Left lung (tissue), 14 donors: ENCODE results near the gene ZNF860. TPM values are rescaled to one million over a fixed set of nuclear protein-coding genes. Genes with fewer than 3 reads are reported as not detected.

Experiments
- ATAC-seq: fragments of 200-7000 bp; cut with Tn5 transposase; one replicate; pipeline ENCODE4 v1.9.1; 2020; ENCODE audit warnings: moderate library complexity
- DNase-seq, 4 donors: peaks; one replicate each; pipeline ENCODE4 v3.0.0-alpha.2; 2013 to 2020
- H3K27ac ChIP-seq, 2 donors: fragments of 200-600 bp; sonication (generic) in 1 of 2; one replicate each; pipeline versions ENCODE4 v1.5.0 to v1.8.0; 2020 to 2021
- H3K27me3 ChIP-seq, 2 donors: fragments of 200-600 bp; sonication (generic) in 1 of 2; one replicate each; pipeline versions ENCODE4 v1.5.0 to v1.8.0; 2020 to 2021
- H3K36me3 ChIP-seq, 2 donors: fragments of 200-600 bp; sonication (generic) in 1 of 2; one replicate each; pipeline versions ENCODE4 v1.5.0 to v1.8.0; 2020 to 2021
- H3K4me1 ChIP-seq, 2 donors: fragments of 200-600 bp; one replicate each; pipeline ENCODE4 v1.8.0; 2021
- H3K4me3 ChIP-seq, 2 donors: fragments of 200-600 bp; sonication (generic) in 1 of 2; one replicate each; pipeline versions ENCODE4 v1.5.0 to v1.8.0; 2020 to 2021; ENCODE audit warnings: mild to moderate bottlenecking in 1 of 2
- H3K9me3 ChIP-seq, 2 donors: fragments of 200-600 bp; sonication (generic) in 1 of 2; one replicate each; pipeline versions ENCODE4 v1.5.0 to v1.8.0; 2020 to 2021
- CTCF ChIP-seq, 2 donors: fragments of 200-600 bp; sonication (generic) in 1 of 2; IDR thresholded peaks; one replicate each; pipeline versions ENCODE4 v1.5.0 to v1.8.0; 2021; ENCODE audit warnings: antibody characterized with exemption in 2 of 2
- intact Hi-C, 2 donors: fragments of 100-400 bp; cut with DNase I; formaldehyde crosslinking; loops; one replicate each; pipeline versions ENCODE4 v1.11.2 to v1.14.2; 2022
- long read RNA-seq, 12 donors: library from polyadenylated mRNA in 2 of 12; unstranded in 2 of 12; transcript quantifications; one replicate each; pipeline ENCODE4 v2.0.0 and lab custom pipeline, GENCODE V29; 2019 to 2026
- polyA plus RNA-seq, 6 donors: library from polyadenylated mRNA; unstranded; fragments of 120-200 nt; gene quantifications; one replicate each; pipeline ENCODE4 v1.2.1, GENCODE V29; 2013; ENCODE audit not compliant: insufficient read length in 6 of 6
- total RNA-seq, 2 donors: library from RNA; stranded (reverse); fragmentation: NEBNext Ultra II Directional; extraction: Animal tissue kit (Norgen Biotek cat#: 25700); gene quantifications; one replicate each; pipeline ENCODE4 v1.2.1, GENCODE V29; 2021
- donor health status: DM: no; HTN: yes; CAD: no.
- donor health status: DM: no; HTN: no; CAD: no.

ZNF860 gene
- 1 to 10 TPM; 1.9 to 2.3 TPM for total RNA-seq
- polyA plus RNA-seq, result 10 to 100 TPM in 5 of 6 donors, 1 to 10 TPM in 1; 8.4 to 15.2 (median 11.9) TPM
- long read RNA-seq, donor 1, result 0 reads
- long read RNA-seq, donor 2, partial matches to known transcripts, result 0 of 2 reads
- long read RNA-seq, donor 2, other reads (novel, unspliced or antisense), result 0 of 2 reads
- long read RNA-seq, donor 3, partial matches to known transcripts, result 0 of 2 reads
- long read RNA-seq, donor 3, other reads (novel, unspliced or antisense), result 0 of 2 reads
- long read RNA-seq, donor 4, result 0 reads
- long read RNA-seq, donor 5, result 0 reads
- long read RNA-seq, donor 6, result 0 reads
- long read RNA-seq, donor 7, partial matches to known transcripts, result 0 of 1 reads
- long read RNA-seq, donor 7, other reads (novel, unspliced or antisense), result 0 of 1 reads
- long read RNA-seq, donor 8, partial matches to known transcripts, result 0 of 2 reads
- long read RNA-seq, donor 8, other reads (novel, unspliced or antisense), result 0 of 2 reads
- long read RNA-seq, donor 9, result 0 reads
- long read RNA-seq, donor 10, result 0 reads
- long read RNA-seq, donor 11, result 0 reads
- long read RNA-seq, donor 12, partial matches to known transcripts, result 0 of 3 reads
- long read RNA-seq, donor 12, other reads (novel, unspliced or antisense), result 0 of 3 reads

- peak within 1 kb of the TSS; percentile 83 to 89 for H3K27ac ChIP-seq
- H3K4me3 ChIP-seq, result peak within 1 kb of the TSS; percentile 56 to 63
- intact Hi-C loops, result no loop called here
- H3K36me3 ChIP-seq, result no peaks in the 10 kb centered on the region
- peaks cover 4 to 28% of the 10 kb centered on the region in 2 donors for H3K4me1 ChIP-seq
- peak; percentile 84 to 92 (median 90) for DNase-seq
- TF ChIP-seq CTCF (IDR thresholded peaks at IDR 0.05), result no peak
- H3K9me3 ChIP-seq, result no peaks in the 10 kb centered on the region
- ATAC-seq, result peak; percentile 88
- peaks cover 0 to 48% of the 10 kb centered on the region in 2 donors for H3K27me3 ChIP-seq
Observed at GRCh38 chr3:31981206-31982181, at the start of gene ZNF860, which contains the start of gene OSBPL10. Gene ZNF860 (plus strand): TSS chr3:31981750. CDS start chr3:31989080, 7,330 bp downstream. Gene OSBPL10 (minus strand): TSS chr3:31981262. CDS start chr3:31981179, 83 bp downstream.

GRCh38 chr3:31932990-31933389 lies 48.6 kb upstream of the ZNF860 start:
- H3K27me3 ChIP-seq, result no peaks in the 10 kb centered on the region
- intact Hi-C loops, result no loop called here
- no peak for ATAC-seq
- H3K36me3 ChIP-seq, result no peaks in the 10 kb centered on the region
- no peak overlapping the region for H3K4me3 ChIP-seq
- no peaks in the 10 kb centered on the region for H3K9me3 ChIP-seq
- H3K27ac ChIP-seq, result no peak overlapping the region
- TF ChIP-seq CTCF (IDR thresholded peaks at IDR 0.05), result no peak
- DNase-seq, result no peak
- H3K4me1 ChIP-seq, result peaks cover 4 to 11% of the 10 kb centered on the region in 2 donors

DNA sequence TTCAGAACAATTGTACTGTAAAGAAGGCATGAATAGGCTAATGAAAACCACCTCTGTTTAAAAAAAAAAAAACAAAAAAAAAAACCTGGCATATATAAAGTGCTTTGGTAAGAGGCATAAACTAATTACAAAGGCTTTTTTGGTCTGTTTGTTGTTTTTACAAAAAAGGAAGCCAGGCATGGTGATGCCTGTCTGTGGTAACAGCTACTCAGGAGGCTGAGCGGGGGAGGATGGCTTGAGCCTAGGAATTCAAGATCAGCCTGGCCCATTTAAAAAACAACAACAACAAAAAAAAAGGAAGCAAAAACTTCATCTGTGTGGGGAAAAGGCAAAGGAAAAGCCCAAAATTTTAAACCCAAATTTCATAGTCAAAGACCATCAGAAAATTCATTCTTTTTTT lies 47.5 kb upstream of the ZNF860 start:
- Histone ChIP-seq H3K27me3 (no peaks in the 10 kb centered on the region), H3K27ac (no peak overlapping the region), H3K9me3 (no peaks in the 10 kb centered on the region), H3K4me1 (peaks cover 4 to 11% of the 10 kb centered on the region in 2 donors), H3K4me3 (no peak overlapping the region), H3K36me3 (no peaks in the 10 kb centered on the region)
- TF ChIP-seq CTCF (IDR thresholded peaks at IDR 0.05), result no peak
- ATAC-seq (peak; percentile 8), DNase-seq (no peak)
- intact Hi-C loops, result no loop called here

DNA sequence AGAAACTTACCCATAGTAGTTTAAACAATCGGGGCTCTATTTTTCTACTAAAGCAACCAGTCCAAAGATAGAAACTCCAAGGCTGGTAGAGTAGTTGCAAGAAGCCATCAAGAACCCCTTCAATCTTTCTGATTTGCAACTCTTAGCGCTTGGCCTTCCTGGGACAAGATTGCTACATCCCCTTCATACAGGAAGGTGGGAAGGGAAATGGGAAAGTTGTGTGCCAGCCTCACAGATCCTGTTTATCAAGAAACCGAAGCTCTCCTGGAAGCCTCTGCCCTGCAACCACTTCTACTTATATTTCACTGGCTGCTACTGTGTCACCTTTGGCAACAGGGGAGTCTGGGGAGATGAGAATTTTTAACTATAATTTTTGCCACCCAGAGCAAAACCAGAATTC lies 46.7 kb upstream of the ZNF860 start:
- Histone ChIP-seq H3K27ac (peak overlapping the region in 1 of 2 donors; percentile 1), H3K4me3 (no peak overlapping the region), H3K27me3 (no peaks in the 10 kb centered on the region), H3K9me3 (no peaks in the 10 kb centered on the region), H3K36me3 (no peaks in the 10 kb centered on the region), H3K4me1 (peaks cover 4 to 11% of the 10 kb centered on the region in 2 donors)
- peak; percentile 78 for ATAC-seq
- TF ChIP-seq CTCF (IDR thresholded peaks at IDR 0.05), result no peak
- intact Hi-C loops, result no loop called here
- DNase-seq, result peak in 2 of 4 donors; percentile 38 to 57
